ENCODE measurements around the gene PKD2. TPM values are rescaled to one million over a fixed set of nuclear protein-coding genes. Genes with fewer than 3 reads are reported as not detected.
A peak's percentile ranks its signal among the peaks of the same experiment; 100 is the strongest.

Gene PKD2
- total RNA-seq (10 to 100 TPM; 24.1 to 74.1 (median 39.8) TPM), polyA plus RNA-seq (10 to 100 TPM; 19.2 to 29.9 (median 23.8) TPM)
- long read RNA-seq, donor 1: 0 reads
- long read RNA-seq, donor 2, full-length matches to known transcripts: 1 of 1 reads
- long read RNA-seq, donor 2, partial matches to known transcripts: 0 of 1 reads
- long read RNA-seq, donor 2, other reads (novel, unspliced or antisense): 0 of 1 reads
- long read RNA-seq, donor 3, full-length matches to known transcripts: 1 of 1 reads
- long read RNA-seq, donor 3, partial matches to known transcripts: 0 of 1 reads
- long read RNA-seq, donor 3, other reads (novel, unspliced or antisense): 0 of 1 reads
- long read RNA-seq, donor 4: 0 reads
- long read RNA-seq, donor 5, full-length matches to known transcripts: 22 of 34 reads
- long read RNA-seq, donor 5, partial matches to known transcripts: 2 of 34 reads
- long read RNA-seq, donor 5, other reads (novel, unspliced or antisense): 10 of 34 reads
- long read RNA-seq, donor 6, partial matches to known transcripts: 1 of 4 reads
- long read RNA-seq, donor 6, other reads (novel, unspliced or antisense): 3 of 4 reads
- long read RNA-seq, donor 7: 0 reads
- long read RNA-seq, donor 8, full-length matches to known transcripts: 3 of 3 reads
- long read RNA-seq, donor 8, partial matches to known transcripts: 0 of 3 reads
- long read RNA-seq, donor 8, other reads (novel, unspliced or antisense): 0 of 3 reads
- long read RNA-seq, donor 9, full-length matches to known transcripts: 2 of 2 reads
- long read RNA-seq, donor 9, partial matches to known transcripts: 0 of 2 reads
- long read RNA-seq, donor 9, other reads (novel, unspliced or antisense): 0 of 2 reads
- long read RNA-seq, donor 10: 0 reads

DNA sequence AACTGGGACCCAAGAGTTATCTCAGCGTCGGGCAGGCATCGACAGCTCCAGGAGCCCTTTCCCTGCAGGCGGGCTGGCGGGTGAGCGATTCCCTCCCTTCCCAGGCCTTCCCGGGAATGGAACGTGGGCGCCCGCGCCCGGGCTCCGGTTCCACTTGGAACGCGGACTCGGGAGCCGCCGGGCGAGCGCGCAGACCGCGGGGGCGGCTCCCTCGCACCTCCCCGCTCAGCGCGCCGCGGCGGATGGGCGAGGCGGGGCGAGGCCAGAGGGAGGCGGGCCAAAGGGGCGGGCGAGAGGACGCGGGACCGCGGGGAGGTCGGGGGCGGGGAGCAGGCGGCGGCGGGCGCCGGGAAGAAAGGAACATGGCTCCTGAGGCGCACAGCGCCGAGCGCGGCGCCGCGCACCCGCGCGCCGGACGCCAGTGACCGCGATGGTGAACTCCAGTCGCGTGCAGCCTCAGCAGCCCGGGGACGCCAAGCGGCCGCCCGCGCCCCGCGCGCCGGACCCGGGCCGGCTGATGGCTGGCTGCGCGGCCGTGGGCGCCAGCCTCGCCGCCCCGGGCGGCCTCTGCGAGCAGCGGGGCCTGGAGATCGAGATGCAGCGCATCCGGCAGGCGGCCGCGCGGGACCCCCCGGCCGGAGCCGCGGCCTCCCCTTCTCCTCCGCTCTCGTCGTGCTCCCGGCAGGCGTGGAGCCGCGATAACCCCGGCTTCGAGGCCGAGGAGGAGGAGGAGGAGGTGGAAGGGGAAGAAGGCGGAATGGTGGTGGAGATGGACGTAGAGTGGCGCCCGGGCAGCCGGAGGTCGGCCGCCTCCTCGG, at the start of gene PKD2:
TSS of gene PKD2 (plus strand) at position 332 of the 818 bp plus-strand sequence. CDS start at position 431, 99 bp downstream.
- Histone ChIP-seq H3K9me3 (replicated peaks in 1 of 3) (no peaks in the 10 kb centered on the region), H3K4me3 (peak within 1 kb of the TSS; percentile 39 to 97 (median 70)), H3K27ac (peak within 1 kb of the TSS in 4 of 5 donors; percentile 61 to 91 (median 80)), H3K27me3 (no peaks in the 10 kb centered on the region), H3K4me1 (replicated peaks in 1 of 2) (peaks cover 13 to 42% of the 10 kb centered on the region in 2 donors), H3K36me3 (replicated peaks in 1 of 2) (no peaks in the 10 kb centered on the region)
- intact Hi-C loops (cut with DNase I): no loop called here
- peak; percentile 80 to 91 (median 84) for DNase-seq
- TF ChIP-seq, protein P1, sequence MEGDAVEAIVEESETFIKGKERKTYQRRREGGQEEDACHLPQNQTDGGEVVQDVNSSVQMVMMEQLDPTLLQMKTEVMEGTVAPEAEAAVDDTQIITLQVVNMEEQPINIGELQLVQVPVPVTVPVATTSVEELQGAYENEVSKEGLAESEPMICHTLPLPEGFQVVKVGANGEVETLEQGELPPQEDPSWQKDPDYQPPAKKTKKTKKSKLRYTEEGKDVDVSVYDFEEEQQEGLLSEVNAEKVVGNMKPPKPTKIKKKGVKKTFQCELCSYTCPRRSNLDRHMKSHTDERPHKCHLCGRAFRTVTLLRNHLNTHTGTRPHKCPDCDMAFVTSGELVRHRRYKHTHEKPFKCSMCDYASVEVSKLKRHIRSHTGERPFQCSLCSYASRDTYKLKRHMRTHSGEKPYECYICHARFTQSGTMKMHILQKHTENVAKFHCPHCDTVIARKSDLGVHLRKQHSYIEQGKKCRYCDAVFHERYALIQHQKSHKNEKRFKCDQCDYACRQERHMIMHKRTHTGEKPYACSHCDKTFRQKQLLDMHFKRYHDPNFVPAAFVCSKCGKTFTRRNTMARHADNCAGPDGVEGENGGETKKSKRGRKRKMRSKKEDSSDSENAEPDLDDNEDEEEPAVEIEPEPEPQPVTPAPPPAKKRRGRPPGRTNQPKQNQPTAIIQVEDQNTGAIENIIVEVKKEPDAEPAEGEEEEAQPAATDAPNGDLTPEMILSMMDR (IDR thresholded peaks at IDR 0.05): no peak
- TF ChIP-seq POLR2A (IDR thresholded peaks at IDR 0.05): peak; percentile 60 to 77
- 0 to 1% (median 0%) methylated on average over 30 to 116 of the region's 116 CpGs for WGBS, 4 donors

DNA sequence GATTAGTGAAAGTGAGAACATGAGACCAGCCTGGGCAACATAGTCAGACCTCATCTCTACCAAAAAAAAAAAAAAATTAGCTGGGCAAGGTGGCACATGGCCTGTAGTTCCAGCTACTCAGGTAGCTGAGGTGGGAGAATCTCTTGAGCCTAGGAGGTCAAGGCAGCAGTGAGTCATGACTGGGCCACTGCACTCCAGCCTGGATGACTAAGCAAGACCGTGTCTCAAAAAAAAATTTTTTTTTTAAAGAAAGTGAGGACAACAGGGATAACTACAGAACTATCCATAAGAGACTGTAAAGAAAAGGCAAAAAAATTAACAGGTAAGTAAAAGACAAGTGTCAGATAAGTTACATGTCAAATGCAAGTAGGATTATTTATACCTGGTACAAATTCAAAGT, 45.4 kb upstream of the PKD2 start:
- no peak for TF ChIP-seq POLR2A (IDR thresholded peaks at IDR 0.05)
- TF ChIP-seq, protein P1 (IDR thresholded peaks at IDR 0.05): no peak
- Histone ChIP-seq H3K27me3 (no peaks in the 10 kb centered on the region), H3K4me1 (replicated peaks in 1 of 2) (peaks cover 7% of the 10 kb centered on the region in 2 donors), H3K27ac (no peak overlapping the region), H3K36me3 (replicated peaks in 1 of 2) (no peaks in the 10 kb centered on the region), H3K9me3 (replicated peaks in 1 of 3) (no peaks in the 10 kb centered on the region), H3K4me3 (no peak overlapping the region)
- DNase-seq: peak; percentile 45 to 76 (median 63)
- intact Hi-C loops (cut with DNase I): no loop called here
- 21 to 41% (median 38%) methylated on average over 1 of the region's 1 CpG for WGBS, 4 donors

DNA sequence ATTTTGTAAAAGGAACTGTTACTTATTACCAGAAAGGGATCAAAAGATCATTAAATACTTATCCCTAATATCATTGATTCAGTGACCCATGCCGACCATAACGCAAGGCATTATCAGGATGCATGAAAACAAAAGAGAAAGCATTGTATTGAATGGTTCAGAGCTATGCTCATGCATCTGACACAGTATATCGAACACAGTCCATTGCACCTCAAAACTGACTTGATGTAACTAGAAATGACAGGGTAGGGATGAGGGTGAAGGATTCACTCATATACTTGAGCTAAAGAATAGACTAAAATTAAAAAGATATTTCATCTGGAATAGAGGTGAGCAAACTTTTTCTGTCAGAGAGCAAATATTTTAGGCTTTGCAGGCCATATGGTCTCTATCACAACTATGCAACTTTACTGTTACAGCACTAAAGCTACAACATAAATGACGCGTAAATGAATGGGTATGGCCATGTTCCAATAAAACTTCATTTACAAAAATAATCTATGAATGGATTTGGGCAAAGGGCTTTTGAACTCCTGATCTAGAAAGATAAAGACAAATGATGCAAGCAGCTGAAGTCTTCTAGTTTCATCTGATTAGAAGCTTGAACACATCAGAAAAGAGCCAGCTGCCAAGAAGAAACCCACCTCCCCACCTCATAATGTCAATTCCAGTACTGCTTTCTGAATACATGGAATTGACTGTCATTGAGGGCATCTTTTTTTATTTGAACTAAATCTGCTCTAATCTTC, 44.9 kb upstream of the PKD2 start:
- no peak overlapping the region for H3K4me3 ChIP-seq
- H3K27me3 ChIP-seq: no peaks in the 10 kb centered on the region
- H3K4me1 ChIP-seq (replicated peaks in 1 of 2): peaks cover 7% of the 10 kb centered on the region in 2 donors
- no peak for DNase-seq
- 64 to 78% (median 73%) methylated on average over 5 of the region's 5 CpGs for WGBS, 4 donors
- TF ChIP-seq POLR2A (IDR thresholded peaks at IDR 0.05): no peak
- TF ChIP-seq, protein P1 (IDR thresholded peaks at IDR 0.05): no peak
- no peak overlapping the region for H3K27ac ChIP-seq
- intact Hi-C loops (cut with DNase I): no loop called here
- no peaks in the 10 kb centered on the region for H3K9me3 ChIP-seq (replicated peaks in 1 of 3)
- H3K36me3 ChIP-seq (replicated peaks in 1 of 2): no peaks in the 10 kb centered on the region

All from adrenal gland (tissue), 19 donors.